IPS DF 19.7 (cell line): ENCODE results near the gene DHRS1.
"Not testable (repeated sequence)": the region's sequence is repeated elsewhere in the genome, so short reads cannot be mapped to it uniquely, and the experiment has no call there.

Source experiments
- DNase-seq: peaks from one replicate; pipeline ENCODE4 v3.0.0-alpha.2; 2013; ENCODE audit warnings: low read depth, low spot score

The DHRS1 gene

GRCh38 chr14:24249230-24250021 lies 50.2 kb downstream of the DHRS1 start:
- DNase-seq, result no peak

GRCh38 chr14:24247422-24247821 lies 52.2 kb downstream of the DHRS1 start:
- DNase-seq, result no peak

GRCh38 chr14:24246765-24247212 lies 52.8 kb downstream of the DHRS1 start:
- no peak for DNase-seq

- not testable (repeated sequence) for DNase-seq
Measured at GRCh38 chr14:24245350-24245749, 54.2 kb downstream of the DHRS1 start.

GRCh38 chr14:24243336-24243836 lies 56.2 kb downstream of the DHRS1 start:
- DNase-seq, result no peak

- no peak for DNase-seq
Measured at GRCh38 chr14:24241829-24242443, 57.6 kb downstream of the DHRS1 start.
